GM12878 (cell line): ENCODE results near the gene AOPEP. TPM values are rescaled to one million over a fixed set of nuclear protein-coding genes. Genes with fewer than 3 reads are reported as not detected.

Experiments used
- ATAC-seq: fragments of 200-7000 bp; cut with Tn5 transposase; 3 replicates; pipeline ENCODE4 v1.9.1; 2020; ENCODE audit warnings: mild to moderate bottlenecking, moderate library complexity
- BruUV-seq: library from RNA; stranded (reverse); fragments of 400-500 nt; replicated peaks from 2 replicates; lab custom pipeline; 2021; lab: Mats Ljungman, UMichigan
- CTCF ChIA-PET: fragments of 300-600 bp; sonication (Branson Sonifier 250); formaldehyde crosslinking; extraction: SDS; loops from one replicate; lab custom pipeline; 2021; ENCODE audit warnings: inconsistent platforms; lab: Yijun Ruan, JAX
- POLR2A ChIA-PET: fragments of 350-600 bp; formaldehyde crosslinking; extraction: SDS; loops from one replicate; lab custom pipeline; 2021; ENCODE audit warnings: inconsistent platforms; lab: Charles Lee
- RAD21 ChIA-PET: fragments of 300-600 bp; sonication (Branson Sonifier 250); formaldehyde crosslinking; loops from one replicate; lab custom pipeline; 2023; ENCODE audit warnings: antibody characterized with exemption; ENCODE audit not compliant: unreplicated experiment; lab: Charles Lee
- SMC1A ChIA-PET: fragments of 300-600 bp; sonication (Branson Sonifier 250); formaldehyde crosslinking; loops from one replicate; lab custom pipeline; 2023; ENCODE audit not compliant: unreplicated experiment, uncharacterized antibody; lab: Charles Lee
- DNase-seq: peaks from one replicate; pipeline ENCODE4 v3.0.0-alpha.2; 2011; ENCODE audit warnings: low read depth, low spot score
- FAIRE-seq: peaks from 3 replicates; lab custom pipeline; 2011; peaks lifted over from hg19 to GRCh38; lab: Jason Lieb, UNC
- H2AFZ ChIP-seq: 2 replicates; pipeline ENCODE4 v1.6.0; 2011; ENCODE audit warnings: low read depth, low read length, control low read depth; ENCODE audit not compliant: control insufficient read depth
- H3K27ac ChIP-seq: 2 replicates; pipeline ENCODE4 v1.5.1; 2011; ENCODE audit warnings: control low read depth; ENCODE audit not compliant: control insufficient read depth, insufficient read depth
- H3K27me3 ChIP-seq, 2 experiments: replicated peaks in 1 of 2; 2 replicates each; pipeline versions ENCODE4 v1.6.0 to v1.6.1; 2011; ENCODE audit warnings: low read length in 1 of 2; ENCODE audit not compliant: control insufficient read depth in 2 of 2, insufficient read depth in 2 of 2
- H3K36me3 ChIP-seq, 2 experiments: 2 replicates each; pipeline ENCODE4 v1.5.1; 2011; ENCODE audit warnings: low read length in 1 of 2; ENCODE audit not compliant: control insufficient read depth in 2 of 2, insufficient read depth in 2 of 2
- H3K4me1 ChIP-seq: 2 replicates; pipeline ENCODE4 v1.6.1; 2011; ENCODE audit warnings: mild to moderate bottlenecking, low read length, moderate library complexity, mixed read lengths; ENCODE audit not compliant: control insufficient read depth, insufficient read depth
- H3K4me2 ChIP-seq: 2 replicates; pipeline ENCODE4 v1.6.0; 2011; ENCODE audit warnings: control low read depth; ENCODE audit not compliant: control insufficient read depth, insufficient read depth
- H3K4me3 ChIP-seq: fragments of 200-600 bp; sonication (generic); 2 replicates; pipeline ENCODE4 v1.5.1; 2016
- H3K79me2 ChIP-seq: 2 replicates; pipeline ENCODE4 v1.6.0; 2011; ENCODE audit warnings: low read length; ENCODE audit not compliant: control insufficient read depth, insufficient read depth
- H3K9ac ChIP-seq: 2 replicates; pipeline ENCODE4 v1.8.0; 2011; ENCODE audit warnings: low read length, control low read depth, mixed read lengths; ENCODE audit not compliant: control insufficient read depth, insufficient read depth
- H3K9me3 ChIP-seq: replicated peaks from 3 replicates; pipeline ENCODE4 v1.5.1; 2011; ENCODE audit warnings: mild to moderate bottlenecking, low read length; ENCODE audit not compliant: control insufficient read depth, insufficient read depth
- H4K20me1 ChIP-seq: 2 replicates; pipeline ENCODE4 v1.6.0; 2011; ENCODE audit not compliant: control insufficient read depth, insufficient read depth
- CHD4 ChIP-seq: fragments of 200-600 bp; sonication (generic); IDR thresholded peaks from 2 replicates; pipeline ENCODE4 v1.6.1; 2016; ENCODE audit warnings: mild to moderate bottlenecking
- FOS ChIP-seq: IDR thresholded peaks from 3 replicates; pipeline ENCODE4 v1.6.1; 2011; ENCODE audit warnings: borderline replicate concordance; ENCODE audit not compliant: insufficient read length; ENCODE audit errors: extremely low read depth
- FOXM1 ChIP-seq: IDR thresholded peaks from 2 replicates; pipeline ENCODE4 v1.6.1; 2012; ENCODE audit warnings: low read depth, mild to moderate bottlenecking, inconsistent platforms, low read length, moderate library complexity
- MYC ChIP-seq: IDR thresholded peaks from 2 replicates; pipeline ENCODE4 v1.6.1; 2011; ENCODE audit warnings: mild to moderate bottlenecking, low read length, moderate library complexity, inconsistent platforms; ENCODE audit not compliant: insufficient read depth, insufficient replicate concordance, insufficient read length, severe bottlenecking
- NFYA ChIP-seq: IDR thresholded peaks from 2 replicates; pipeline ENCODE4 v1.6.1; 2011; ENCODE audit warnings: low read depth, mild to moderate bottlenecking, low read length, improper control_type of control experiment, borderline replicate concordance
- SKIL ChIP-seq: fragments of 450-650 bp; IDR thresholded peaks from 2 replicates; pipeline ENCODE4 v1.6.1; 2017; ENCODE audit warnings: mild to moderate bottlenecking, low read depth, inconsistent platforms; ENCODE audit not compliant: poor library complexity, severe bottlenecking
- SREBF1 ChIP-seq: IDR thresholded peaks from 2 replicates; pipeline ENCODE4 v1.6.1; 2012; ENCODE audit warnings: mild to moderate bottlenecking, low read length
- ZBTB11 ChIP-seq: fragments of 450-650 bp; formaldehyde crosslinking; IDR thresholded peaks from 2 replicates; pipeline ENCODE4 v1.5.0; 2022; ENCODE audit warnings: mild to moderate bottlenecking, missing genetic modification characterization
- WGBS: methylation state at CpG from one replicate; pipeline ENCODE4 v1.1.6; 2016; ENCODE audit warnings: low lambda C conversion rate; ENCODE audit not compliant: insufficient replicate concordance, insufficient coverage; ENCODE audit errors: missing lambda C conversion rate; 5-methylcytosine and 5-hydroxymethylcytosine counted together
- in situ Hi-C: fragments of 300-500 bp; cut with MboI; formaldehyde crosslinking; loops from 9 replicates; pipeline ENCODE4 v1.14.3; 2018; ENCODE audit warnings: mixed read lengths
- intact Hi-C: fragments of 100-400 bp; cut with micrococcal nuclease; formaldehyde crosslinking; loops from one replicate; pipeline ENCODE4 v1.14.2; 2022; ENCODE audit not compliant: unreplicated experiment
- polyA plus RNA-seq, 11 experiments: library from polyadenylated mRNA; depleted of rRNA in 4 of 11; unstranded in 6 of 11; stranded (reverse) in 5 of 11; fragments of >200 nt; fragmentation: Nextera tagmentation in 4 of 11; fragmentation: Illumina TruSeq in 1 of 11; extraction: Ambion mirVana in 4 of 11; extraction: Trizol in 1 of 11; gene quantifications; 1 replicate in 1 of 11; 2 replicates in 10 of 11; pipeline versions ENCODE4 v1.2.1 to v1.2.3, GENCODE V29; 2011 to 2016; ENCODE audit warnings: inconsistent platforms in 2 of 11, missing spikeins in 2 of 11, low read depth in 1 of 11
- total RNA-seq, 4 experiments: library from RNA; depleted of rRNA in 3 of 4; stranded (reverse); fragments of >200 nt in 3 of 4; fragmentation: Illumina TruSeq in 1 of 4; extraction: Trizol in 1 of 4; gene quantifications; 2 replicates each; pipeline versions ENCODE4 v1.2.1 to v1.2.3, GENCODE V29; 2013 to 2021

Gene AOPEP
- total and polyA plus RNA-seq, 10 of the 15 experiments (the other 5 are each of a cell fraction or from before 2014, with no cell fraction given): 2.3 to 16.9 (median 10.1) TPM

DNA sequence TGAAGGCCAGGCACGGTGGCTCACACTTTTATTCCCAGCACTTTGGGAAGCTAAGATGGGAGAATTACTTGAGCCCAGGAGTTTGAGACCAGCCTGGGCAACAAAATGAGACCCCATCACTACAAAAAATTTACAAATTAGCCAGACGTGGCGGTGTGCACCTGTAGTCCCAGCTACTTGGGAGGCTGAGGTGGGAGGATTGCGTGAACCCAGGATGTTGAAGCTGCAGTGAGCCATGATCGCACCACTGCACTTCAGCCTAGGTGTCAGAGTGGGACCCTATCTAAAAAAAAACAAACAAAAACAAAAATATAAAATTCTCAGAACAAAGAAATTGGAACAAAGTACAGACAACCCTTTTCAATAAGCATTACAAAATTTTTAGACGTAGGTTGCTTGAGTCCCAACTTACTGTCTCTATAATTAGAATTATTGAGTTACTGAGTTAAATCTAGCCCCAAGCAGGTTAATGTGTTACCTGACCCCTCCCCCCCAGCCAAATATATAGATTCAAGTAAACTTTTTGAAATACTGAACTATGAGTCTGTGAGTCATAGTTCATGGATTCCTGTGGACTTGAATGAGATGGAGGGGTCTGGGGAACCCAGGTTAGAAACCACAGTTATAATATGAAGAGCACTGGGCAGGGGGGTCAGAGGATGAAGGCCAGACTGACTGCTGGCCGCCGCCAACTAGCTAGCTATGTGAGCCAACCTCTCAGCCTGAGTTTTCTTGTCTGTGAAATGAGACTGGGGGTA lies 173.1 kb downstream of the AOPEP start:
- H4K20me1 ChIP-seq: no peaks in the 10 kb centered on the region
- no peaks in the 10 kb centered on the region for H3K36me3 ChIP-seq
- FAIRE-seq (no peak), ATAC-seq (no peak), DNase-seq (no peak)
- no peaks in the 10 kb centered on the region for H3K4me1 ChIP-seq
- ChIA-PET CTCF (interaction anchor here (1.2 to 1.7 kb wide), 2 partner anchors 117 to 218 kb away, joined by 3 to 6 read pairs; no protein-coding TSS in a partner anchor), RAD21 (no interaction called here), POLR2A (no interaction called here), SMC1A (interaction anchor here (0.6 to 2.9 kb wide), 3 partner anchors 18 to 39 kb away, joined by 3 to 7 read pairs (median 3); no protein-coding TSS in a partner anchor)
- H3K27ac ChIP-seq: no peak overlapping the region
- no TSS peak for BruUV-seq
- in situ Hi-C loops (no loop called here), intact Hi-C loops (no loop called here)
- no peak overlapping the region for H3K9ac ChIP-seq
- H3K79me2 ChIP-seq: no peaks in the 10 kb centered on the region
- H2AFZ ChIP-seq: no peak overlapping the region
- H3K9me3 ChIP-seq: no peaks in the 10 kb centered on the region
- no peaks in the 10 kb centered on the region for H3K27me3 ChIP-seq
- H3K4me3 ChIP-seq: no peak overlapping the region
- TF ChIP-seq FOS: no peak
- 93% methylated on average over 8 of the region's 8 CpGs for WGBS
- H3K4me2 ChIP-seq: no peak overlapping the region

DNA sequence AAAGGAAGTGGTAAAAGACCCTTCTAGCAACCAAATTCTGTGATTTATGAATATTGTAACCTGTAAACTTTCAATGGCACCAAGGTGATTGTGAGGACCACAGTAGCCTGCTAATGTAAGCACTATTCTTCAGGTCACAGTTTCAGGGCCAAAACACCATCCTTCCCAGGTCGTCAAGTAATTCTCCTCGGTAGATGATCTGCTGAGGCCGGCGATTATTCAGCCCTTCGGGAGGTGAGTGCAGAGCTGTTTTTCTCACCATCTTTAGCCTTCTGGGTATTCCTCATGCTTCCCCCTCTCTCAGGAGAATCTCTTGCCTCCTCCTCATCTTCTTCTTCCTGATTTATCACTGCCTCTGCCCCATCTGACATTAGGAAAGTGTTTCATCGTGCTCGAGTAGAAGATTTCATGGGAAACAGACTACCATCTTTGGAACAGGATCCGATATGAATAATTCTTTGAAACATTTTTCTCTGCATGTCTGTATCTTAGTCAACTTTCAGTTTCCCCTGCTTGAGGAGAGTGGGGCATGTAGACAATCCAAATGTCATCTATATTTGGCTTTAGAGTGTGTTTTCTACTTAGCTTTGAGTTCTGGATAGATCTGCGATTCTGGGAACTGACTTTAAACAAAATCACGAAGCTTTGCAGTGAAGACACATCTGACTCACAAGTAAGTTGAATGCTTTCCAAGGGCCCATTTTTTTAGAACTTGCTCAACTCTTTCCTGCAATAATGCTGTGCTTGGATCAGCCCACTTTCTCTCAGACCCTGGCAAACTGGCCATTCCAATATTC lies 173.9 kb downstream of the AOPEP start:
- no TSS peak for BruUV-seq
- no peaks in the 10 kb centered on the region for H3K36me3 ChIP-seq
- no peak overlapping the region for H3K9ac ChIP-seq
- no peaks in the 10 kb centered on the region for H3K4me1 ChIP-seq
- no peaks in the 10 kb centered on the region for H3K27me3 ChIP-seq
- no peak overlapping the region for H3K4me3 ChIP-seq
- ChIA-PET RAD21 (no interaction called here), SMC1A (interaction anchor here (2.9 kb wide), 1 partner anchor 17 kb away, joined by 7 read pairs; no protein-coding TSS in a partner anchor), CTCF (no interaction called here), POLR2A (no interaction called here)
- no peak overlapping the region for H3K27ac ChIP-seq
- no peaks in the 10 kb centered on the region for H3K79me2 ChIP-seq
- 53% methylated on average over 10 of the region's 10 CpGs for WGBS
- ATAC-seq (no peak), FAIRE-seq (peak; percentile 59), DNase-seq (no peak)
- no peaks in the 10 kb centered on the region for H4K20me1 ChIP-seq
- intact Hi-C loops: no loop called here
- H3K4me2 ChIP-seq: no peak overlapping the region
- no peak overlapping the region for H2AFZ ChIP-seq
- H3K9me3 ChIP-seq: no peaks in the 10 kb centered on the region
- in situ Hi-C loops: no loop called here
- TF ChIP-seq FOXM1: no peak
- no peak for TF ChIP-seq CHD4
- TF ChIP-seq SREBF1: no peak
- no peak for TF ChIP-seq ZBTB11 (CRISPR knock-in tag)
- TF ChIP-seq SKIL: no peak
- TF ChIP-seq MYC: no peak
- TF ChIP-seq NFYA: no peak
